DOHH2 (cell line): Measurements from ENCODE around the gene FAM107B.

Experiments
- EZH2phosphoT487 ChIP-seq: fragments of 200-600 bp; sonication (generic); IDR thresholded peaks from 2 replicates; pipeline ENCODE4 v1.6.1; 2017; ENCODE audit warnings: borderline replicate concordance, mild to moderate bottlenecking, antibody characterized with exemption, low read length, moderate library complexity, mixed read lengths
- TF ChIP-seq, protein P1 (sequence below): fragments of 200-600 bp; sonication (generic); IDR thresholded peaks from one replicate; pipeline ENCODE4 v1.5.1; 2014; ENCODE audit warnings: antibody characterized with exemption, mild to moderate bottlenecking, low read depth, low read length; ENCODE audit not compliant: poor library complexity, severe bottlenecking

DNA sequence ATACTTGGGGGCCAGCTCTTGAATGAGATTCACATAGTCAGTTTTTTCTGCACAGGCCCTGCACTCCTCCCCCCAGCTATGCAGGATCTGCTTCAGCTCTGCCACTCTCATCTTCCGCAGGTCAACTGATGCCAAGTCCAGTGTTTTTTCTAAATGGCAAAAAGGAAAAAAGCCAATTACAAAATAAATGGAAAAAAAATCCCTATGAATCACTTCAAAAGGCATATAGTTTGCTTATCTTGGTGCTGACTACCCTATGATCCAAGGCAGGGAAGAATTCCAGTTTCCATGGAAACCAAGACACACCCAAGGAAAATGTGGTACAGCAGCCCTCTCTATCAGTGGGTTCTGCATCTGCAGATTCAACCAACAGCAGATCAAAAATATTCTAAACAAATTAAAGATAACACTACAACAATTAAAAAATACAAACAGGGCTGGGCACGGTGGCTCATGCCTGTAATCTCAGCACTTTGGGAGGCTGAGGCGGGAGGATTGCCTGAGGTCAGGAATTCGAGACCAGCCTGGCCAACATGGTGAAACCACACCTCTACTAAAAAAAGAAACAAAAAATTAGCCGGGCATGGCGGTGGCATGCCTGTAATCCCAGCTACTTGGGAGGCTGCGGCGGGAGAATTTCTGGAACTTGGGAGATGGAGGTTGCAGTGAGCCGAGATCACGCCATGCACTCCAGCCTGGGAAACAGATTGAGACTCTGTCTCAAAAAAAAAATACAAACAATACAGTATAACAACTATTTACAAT, 45.5 kb upstream of the FAM107B start:
- TF ChIP-seq, protein P1, sequence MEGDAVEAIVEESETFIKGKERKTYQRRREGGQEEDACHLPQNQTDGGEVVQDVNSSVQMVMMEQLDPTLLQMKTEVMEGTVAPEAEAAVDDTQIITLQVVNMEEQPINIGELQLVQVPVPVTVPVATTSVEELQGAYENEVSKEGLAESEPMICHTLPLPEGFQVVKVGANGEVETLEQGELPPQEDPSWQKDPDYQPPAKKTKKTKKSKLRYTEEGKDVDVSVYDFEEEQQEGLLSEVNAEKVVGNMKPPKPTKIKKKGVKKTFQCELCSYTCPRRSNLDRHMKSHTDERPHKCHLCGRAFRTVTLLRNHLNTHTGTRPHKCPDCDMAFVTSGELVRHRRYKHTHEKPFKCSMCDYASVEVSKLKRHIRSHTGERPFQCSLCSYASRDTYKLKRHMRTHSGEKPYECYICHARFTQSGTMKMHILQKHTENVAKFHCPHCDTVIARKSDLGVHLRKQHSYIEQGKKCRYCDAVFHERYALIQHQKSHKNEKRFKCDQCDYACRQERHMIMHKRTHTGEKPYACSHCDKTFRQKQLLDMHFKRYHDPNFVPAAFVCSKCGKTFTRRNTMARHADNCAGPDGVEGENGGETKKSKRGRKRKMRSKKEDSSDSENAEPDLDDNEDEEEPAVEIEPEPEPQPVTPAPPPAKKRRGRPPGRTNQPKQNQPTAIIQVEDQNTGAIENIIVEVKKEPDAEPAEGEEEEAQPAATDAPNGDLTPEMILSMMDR = no peak
- TF ChIP-seq EZH2phosphoT487 = no peak
